Stimulated activated memory B cell treated with anti-CD40 and anti-IgM and Interleukin-4, amounts not matched to agents 10 μg/mL and 1 μg/mL and 100 μg/mL, for 72 hours (primary cell): ENCODE measurements around the gene UBA52.

Experiments
- ATAC-seq: fragments of 150-1000 bp; cut with Tn5 transposase; 2 replicates; pipeline ENCODE4 v1.10.0; 2021
- H3K27ac Mint-ChIP-seq: one replicate; pipeline ENCODE4 v1.8.0; 2022; ENCODE audit warnings: mild to moderate bottlenecking, mixed read lengths
- H3K27me3 Mint-ChIP-seq: one replicate; pipeline ENCODE4 v1.8.0; 2022; ENCODE audit warnings: mixed read lengths
- H3K36me3 Mint-ChIP-seq: one replicate; pipeline ENCODE4 v1.8.0; 2022; ENCODE audit warnings: mixed read lengths
- H3K4me1 Mint-ChIP-seq: one replicate; pipeline ENCODE4 v1.8.0; 2022; ENCODE audit warnings: mixed read lengths
- H3K4me3 Mint-ChIP-seq: one replicate; pipeline ENCODE4 v1.8.0; 2022; ENCODE audit warnings: mild to moderate bottlenecking, moderate library complexity, mixed read lengths
- H3K9me3 Mint-ChIP-seq: one replicate; pipeline ENCODE4 v1.8.0; 2022; ENCODE audit warnings: mixed read lengths

The UBA52 gene

DNA sequence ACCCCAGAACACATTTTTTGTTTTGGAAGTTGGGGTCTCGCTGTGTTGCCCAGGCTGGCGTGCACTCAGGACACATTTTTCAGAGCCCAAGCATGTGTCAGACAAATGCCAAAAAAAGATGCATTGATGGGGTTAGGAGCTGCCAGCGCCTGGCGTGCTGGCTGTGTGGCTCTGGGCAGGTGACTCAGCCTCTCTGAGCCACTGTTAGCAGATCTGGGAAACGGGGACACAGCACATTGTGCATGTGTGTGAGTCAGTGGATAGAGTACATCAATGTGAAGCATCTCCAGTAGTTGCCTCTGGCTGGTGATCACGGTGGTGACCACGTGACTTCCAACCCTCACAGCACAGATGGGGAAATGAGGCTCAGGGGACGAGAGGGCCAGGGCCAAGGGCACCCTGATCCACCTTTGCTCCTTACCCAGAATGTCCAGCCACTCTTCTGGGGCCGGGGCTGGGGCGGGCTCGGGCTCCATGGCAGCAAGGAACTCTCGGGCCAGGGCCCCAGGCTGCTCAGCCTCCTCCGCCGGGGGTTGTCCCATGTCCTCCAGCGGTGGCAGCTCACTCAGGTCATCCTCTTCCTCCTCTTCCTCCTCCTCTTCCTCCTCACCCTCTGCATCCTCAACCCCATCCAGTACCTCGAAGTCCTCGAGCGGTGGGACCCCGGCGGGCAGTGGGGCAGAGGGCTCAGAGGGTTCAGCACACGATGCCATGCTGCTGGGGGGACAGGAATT is 30.2 kb upstream of the UBA52 start:
- Mint-ChIP-seq H3K27ac (no peak overlapping the region), H3K4me1 (peaks cover 24% of the 10 kb centered on the region), H3K27me3 (no peaks in the 10 kb centered on the region), H3K9me3 (peaks cover 3% of the 10 kb centered on the region), H3K36me3 (peaks cover 25% of the 10 kb centered on the region), H3K4me3 (no peak overlapping the region)
- no peak for ATAC-seq

DNA sequence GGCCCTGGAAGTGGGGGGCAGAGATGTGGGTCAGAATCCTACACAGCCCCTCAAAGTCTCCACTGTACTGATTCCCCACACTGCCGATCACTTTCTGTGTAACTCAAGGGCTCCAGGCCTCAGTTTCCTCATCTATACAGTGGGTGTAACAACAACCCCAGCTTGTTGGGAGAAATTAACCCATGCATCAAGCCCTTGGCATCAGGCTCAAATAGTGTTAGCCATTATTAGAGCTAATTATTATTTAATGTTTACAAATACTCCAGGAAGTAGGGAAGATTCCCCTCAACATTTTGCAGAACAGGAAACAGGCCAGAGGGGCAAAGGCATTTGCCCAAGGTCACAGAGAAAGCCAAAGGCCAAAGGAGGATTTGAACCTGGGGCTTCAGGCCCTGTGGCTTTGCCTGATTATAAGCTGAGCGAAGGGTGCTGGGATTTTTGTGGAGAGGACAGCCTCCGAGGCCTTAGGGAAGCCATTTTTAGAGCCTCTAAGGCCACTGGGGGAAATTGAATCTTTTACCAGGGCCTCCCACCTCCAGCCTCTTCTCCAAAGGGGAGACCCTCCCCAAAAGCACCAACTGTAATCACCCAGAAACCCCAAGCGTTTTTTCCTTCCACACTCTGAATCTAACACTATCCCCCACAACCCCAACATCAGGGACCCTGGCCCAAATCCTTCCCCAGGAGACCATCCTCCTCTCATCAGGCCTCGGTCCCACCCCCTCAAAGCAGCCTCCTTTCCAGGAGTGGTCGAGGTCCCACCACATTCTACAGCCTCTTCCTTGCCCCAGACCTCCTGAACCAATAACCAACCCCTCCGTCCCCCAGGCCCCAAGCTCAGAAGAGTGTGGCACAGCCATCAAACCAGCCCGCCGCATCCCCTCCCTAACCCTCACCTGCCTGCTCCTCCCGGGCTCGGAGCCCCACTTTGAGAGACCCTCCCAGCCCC is 29.4 kb upstream of the UBA52 start:
- Mint-ChIP-seq H3K27ac (peak overlapping the region; percentile 95), H3K36me3 (peaks cover 17% of the 10 kb centered on the region), H3K9me3 (no peaks in the 10 kb centered on the region), H3K4me1 (peaks cover 24% of the 10 kb centered on the region), H3K4me3 (peak overlapping the region; percentile 79), H3K27me3 (no peaks in the 10 kb centered on the region)
- ATAC-seq, result no peak

DNA sequence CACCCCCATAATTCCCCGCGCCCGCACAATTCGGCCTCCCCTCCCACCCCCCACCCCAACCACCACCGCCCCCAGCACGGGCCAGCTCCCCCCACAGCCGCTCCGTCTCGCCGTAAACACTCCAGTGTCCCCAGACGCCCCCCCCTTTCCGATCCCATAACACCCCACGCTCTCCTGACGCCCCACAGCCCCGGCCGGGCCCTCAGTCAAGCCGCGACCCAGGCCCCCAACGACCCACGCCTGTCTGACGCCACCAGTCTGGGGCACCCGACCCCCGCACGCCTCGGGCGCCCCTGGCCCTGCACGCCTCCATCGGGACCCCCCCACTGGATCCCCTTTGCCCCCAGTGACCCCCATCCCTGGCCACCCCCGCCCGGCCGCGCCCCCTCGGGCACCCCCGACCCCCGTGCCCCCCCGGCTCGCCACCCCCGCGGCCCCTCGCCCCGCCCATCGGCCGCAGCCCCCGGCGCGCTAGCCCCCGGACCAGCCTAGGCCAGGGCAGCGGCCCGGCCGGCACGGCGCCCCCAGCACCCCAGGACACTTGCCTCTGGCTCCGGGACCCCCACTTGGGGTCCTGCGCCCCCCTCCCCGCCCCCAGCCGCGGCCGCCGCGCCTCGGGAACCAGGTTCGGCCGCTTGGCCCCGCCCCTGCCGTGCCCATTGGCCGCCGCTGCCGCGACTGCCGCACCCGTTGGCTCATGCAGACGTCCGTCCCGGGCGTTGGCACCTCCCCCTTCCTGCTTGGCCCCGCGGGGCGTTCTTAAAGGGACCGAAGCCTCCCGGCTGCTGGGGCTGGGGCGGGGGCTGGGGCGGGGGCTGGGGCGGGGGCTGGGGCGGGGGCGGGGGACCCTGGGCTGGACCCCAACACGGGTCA is 28.5 kb upstream of the UBA52 start, which contains the start of gene FKBP8:
TSS of gene FKBP8 (minus strand) at position 633 of the 873 bp plus-strand sequence. CDS start 1,603 bp downstream, outside the sequence.
- Mint-ChIP-seq H3K27me3 (no peaks in the 10 kb centered on the region), H3K4me1 (peaks cover 24% of the 10 kb centered on the region), H3K4me3 (peak within 1 kb of the TSS; percentile 92), H3K27ac (peak within 1 kb of the TSS; percentile 95), H3K9me3 (no peaks in the 10 kb centered on the region), H3K36me3 (peaks cover 17% of the 10 kb centered on the region)
- ATAC-seq, result peak; percentile 97

DNA sequence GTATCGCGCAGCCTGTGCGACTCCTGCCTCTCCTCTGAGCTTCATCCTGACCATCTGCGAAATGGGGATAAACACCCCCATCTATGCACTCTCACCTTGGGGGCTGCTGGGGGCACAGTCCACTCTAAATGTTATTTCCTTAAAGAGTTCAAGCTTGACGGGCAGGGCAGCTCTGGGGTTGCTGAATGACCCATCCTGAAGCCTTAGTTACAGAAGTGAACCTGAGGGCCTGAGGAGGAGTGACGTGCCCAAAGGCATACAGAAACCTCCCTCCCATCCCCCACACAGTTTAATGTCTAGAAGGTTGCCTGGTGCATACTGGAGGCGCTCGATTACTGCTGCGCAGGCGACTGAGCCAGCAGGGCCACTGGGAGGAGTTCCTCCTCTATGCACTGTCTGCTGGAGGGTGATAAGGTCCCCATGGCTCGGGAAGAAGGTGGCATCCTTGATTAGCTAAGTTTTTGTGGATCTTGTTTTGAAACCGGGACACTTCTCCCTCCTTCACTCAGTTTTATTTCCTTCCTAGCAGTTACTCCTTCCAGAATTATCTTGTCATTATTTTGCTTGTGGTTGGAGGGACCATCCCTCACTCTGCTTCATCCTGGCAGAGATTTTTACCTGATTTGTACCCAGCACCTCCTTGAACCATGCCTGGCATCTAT is 27.7 kb upstream of the UBA52 start:
- peak overlapping the region; percentile 92 for H3K4me3 Mint-ChIP-seq
- peaks cover 24% of the 10 kb centered on the region for H3K4me1 Mint-ChIP-seq
- H3K36me3 Mint-ChIP-seq, result peaks cover 17% of the 10 kb centered on the region
- no peaks in the 10 kb centered on the region for H3K9me3 Mint-ChIP-seq
- ATAC-seq, result peak; percentile 89
- H3K27ac Mint-ChIP-seq, result peak overlapping the region; percentile 95
- H3K27me3 Mint-ChIP-seq, result no peaks in the 10 kb centered on the region

DNA sequence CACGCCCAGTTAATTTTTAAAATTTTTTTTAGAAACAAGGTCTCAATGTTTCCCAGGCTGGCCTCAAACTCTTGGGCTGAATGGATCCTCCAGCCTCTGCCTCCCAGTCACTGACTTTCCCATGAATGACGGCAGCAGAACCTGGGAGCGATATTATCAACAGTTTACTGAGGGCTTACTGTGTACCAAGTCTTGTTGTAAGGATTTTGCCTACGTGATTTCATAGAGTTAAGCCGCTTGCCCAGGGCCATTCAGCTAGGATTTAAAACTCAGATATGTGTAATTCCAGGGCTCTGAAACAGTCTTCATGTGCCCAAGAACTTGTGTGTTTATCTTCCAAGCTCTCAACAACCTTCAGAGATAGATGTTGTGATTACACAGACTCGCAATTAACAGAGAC is 20.0 kb upstream of the UBA52 start:
- H3K27ac Mint-ChIP-seq, result no peak overlapping the region

DNA sequence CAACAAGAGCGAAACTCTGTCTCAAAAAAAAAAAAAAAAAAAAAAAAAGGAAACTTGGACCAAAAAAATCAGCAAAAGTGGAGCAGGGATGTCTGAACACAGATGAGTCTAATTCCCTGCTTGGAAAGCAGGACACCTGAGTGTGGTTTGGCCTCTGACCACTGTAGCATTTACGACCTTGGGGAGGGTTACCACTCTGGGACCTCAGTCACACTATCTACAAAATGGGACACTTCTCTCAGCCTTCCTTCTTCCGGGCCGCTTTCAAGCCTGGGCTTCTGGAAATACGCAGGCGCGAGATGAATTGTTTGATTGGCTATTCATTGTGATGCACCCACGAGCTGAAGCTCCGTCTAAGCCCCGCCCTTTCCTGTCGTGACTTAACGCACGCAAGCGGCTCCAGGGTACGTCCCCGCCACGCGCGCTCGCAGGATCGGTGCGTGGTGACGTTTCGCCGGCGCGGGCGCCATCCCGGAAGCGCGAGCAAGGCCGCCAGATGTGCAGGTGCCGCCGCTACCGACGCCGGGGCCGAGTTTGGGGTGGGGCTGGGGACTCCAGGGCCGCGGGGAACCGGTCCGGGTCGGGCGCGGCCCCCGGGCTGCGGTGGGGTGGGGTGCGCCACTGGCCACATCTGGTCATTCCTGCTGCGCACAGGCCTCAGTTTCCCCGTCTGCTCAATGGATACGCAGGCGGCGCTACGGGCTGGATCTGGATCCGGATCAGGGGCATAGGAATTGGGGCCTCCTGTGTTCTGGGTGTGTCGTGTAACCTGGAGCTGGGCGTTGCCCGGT is 14.1 kb upstream of the UBA52 start, which contains the start of gene KXD1:
TSS of gene KXD1 (plus strand) at position 460 of the 791 bp plus-strand sequence. CDS start 4,187 bp downstream, outside the sequence.
- ATAC-seq, result peak; percentile 100
- H3K4me3 Mint-ChIP-seq, result peak within 1 kb of the TSS; percentile 91
- peaks cover 34% of the 10 kb centered on the region for H3K4me1 Mint-ChIP-seq
- H3K9me3 Mint-ChIP-seq, result no peaks in the 10 kb centered on the region
- H3K27me3 Mint-ChIP-seq, result no peaks in the 10 kb centered on the region
- peaks cover 12% of the 10 kb centered on the region for H3K36me3 Mint-ChIP-seq
- H3K27ac Mint-ChIP-seq, result peak within 1 kb of the TSS; percentile 95

More for the DNA sequence above, 20.0 kb upstream of the UBA52 start:
- H3K4me1 Mint-ChIP-seq, result no peaks in the 10 kb centered on the region
- no peaks in the 10 kb centered on the region for H3K27me3 Mint-ChIP-seq
- no peaks in the 10 kb centered on the region for H3K9me3 Mint-ChIP-seq
- H3K4me3 Mint-ChIP-seq, result no peak overlapping the region
- ATAC-seq, result no peak
- no peaks in the 10 kb centered on the region for H3K36me3 Mint-ChIP-seq

DNA sequence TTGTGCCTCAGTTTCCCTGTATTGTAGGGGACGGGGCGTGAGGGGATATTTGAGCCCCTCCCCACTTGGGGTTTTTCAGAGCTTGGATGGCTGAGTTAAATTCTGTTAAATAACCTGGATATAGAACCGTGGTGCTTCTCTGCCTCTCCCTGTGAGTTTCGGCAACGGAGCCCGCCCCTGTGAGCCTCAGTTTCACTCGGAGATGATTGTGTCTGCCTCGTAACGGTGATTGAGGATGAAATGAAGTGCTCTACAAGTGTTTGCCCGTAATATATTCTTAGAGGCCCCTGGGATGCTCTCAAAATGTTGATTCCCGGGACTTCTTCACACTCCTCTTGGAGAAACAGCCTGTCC is 13.5 kb upstream of the UBA52 start:
- ATAC-seq, result no peak
- Mint-ChIP-seq H3K4me3 (peak overlapping the region; percentile 91), H3K9me3 (no peaks in the 10 kb centered on the region), H3K27me3 (no peaks in the 10 kb centered on the region), H3K27ac (peak overlapping the region; percentile 95), H3K4me1 (peaks cover 34% of the 10 kb centered on the region), H3K36me3 (peaks cover 16% of the 10 kb centered on the region)

DNA sequence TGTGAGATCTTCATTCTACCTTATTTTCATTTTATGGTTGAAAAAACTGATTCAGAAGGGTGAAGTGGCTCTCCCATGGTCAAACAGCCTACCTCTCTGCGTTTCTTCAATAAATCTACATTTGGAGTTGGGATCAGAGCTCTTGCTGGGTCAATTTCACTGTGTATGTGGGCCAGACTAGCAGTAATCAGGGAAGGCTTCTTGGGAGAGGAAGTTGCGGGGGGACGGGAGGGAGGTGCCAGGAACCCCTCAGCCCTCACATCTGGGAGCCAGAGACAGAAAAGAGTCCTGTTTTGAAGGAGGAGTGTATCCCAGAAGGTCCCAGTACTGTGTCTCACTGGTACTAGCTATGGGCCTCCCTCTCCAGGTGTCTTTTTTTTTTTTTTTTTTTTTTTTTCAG is 13.1 kb upstream of the UBA52 start:
- Mint-ChIP-seq H3K36me3 (peaks cover 21% of the 10 kb centered on the region), H3K4me1 (peaks cover 34% of the 10 kb centered on the region), H3K9me3 (no peaks in the 10 kb centered on the region)

DNA sequence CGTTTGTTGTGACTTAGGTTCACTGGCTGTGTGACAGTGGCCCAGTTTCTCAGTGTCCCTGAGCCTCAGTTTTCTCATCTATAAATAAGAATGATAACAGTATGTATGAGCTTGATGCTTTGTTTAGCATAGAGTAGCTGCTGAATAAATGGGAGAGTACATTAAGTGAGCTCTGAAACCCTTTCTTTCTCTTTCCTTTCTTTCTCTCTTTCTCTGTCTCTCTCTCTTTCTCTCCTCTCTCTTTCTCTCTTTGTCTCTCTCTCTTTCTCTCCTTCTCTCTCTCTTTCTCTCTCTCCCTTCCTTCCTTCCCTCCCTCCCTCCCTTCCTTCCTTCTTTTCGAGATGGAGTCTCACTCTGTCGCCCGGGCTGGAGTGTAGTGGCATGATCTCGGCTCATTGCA is 12.0 kb upstream of the UBA52 start:
- H3K27me3 Mint-ChIP-seq, result no peaks in the 10 kb centered on the region
- peak overlapping the region; percentile 16 for H3K4me3 Mint-ChIP-seq

More for the DNA sequence above, 13.1 kb upstream of the UBA52 start:
- H3K27ac Mint-ChIP-seq, result peak overlapping the region; percentile 95
- ATAC-seq, result no peak
- no peaks in the 10 kb centered on the region for H3K27me3 Mint-ChIP-seq
- H3K4me3 Mint-ChIP-seq, result peak overlapping the region; percentile 91

DNA sequence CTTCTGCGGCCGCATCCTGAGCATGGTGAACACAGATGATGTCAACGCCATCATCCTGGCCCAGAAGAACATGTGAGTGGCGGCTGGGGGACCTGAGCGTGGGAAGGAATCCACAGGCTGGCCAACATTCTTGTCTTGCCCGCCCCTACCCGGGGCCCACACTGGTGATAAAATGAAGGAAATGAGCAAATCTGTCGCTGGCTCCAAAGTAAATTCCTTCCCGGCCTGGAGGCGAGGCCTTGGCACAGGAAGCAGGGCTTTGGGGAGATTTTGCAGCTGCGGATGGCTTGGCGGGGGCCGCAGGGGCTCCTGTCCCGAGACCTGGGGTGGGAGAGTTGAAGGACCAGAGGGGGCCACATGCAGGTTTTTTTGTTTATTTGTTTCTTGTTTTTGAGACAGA is 9.6 kb upstream of the UBA52 start:
- peaks cover 34% of the 10 kb centered on the region for H3K4me1 Mint-ChIP-seq
- peaks cover 42% of the 10 kb centered on the region for H3K36me3 Mint-ChIP-seq
- no peak overlapping the region for H3K27ac Mint-ChIP-seq
- H3K4me3 Mint-ChIP-seq, result no peak overlapping the region
- H3K27me3 Mint-ChIP-seq, result no peaks in the 10 kb centered on the region
- ATAC-seq, result no peak
- no peaks in the 10 kb centered on the region for H3K9me3 Mint-ChIP-seq

More for the DNA sequence above, 12.0 kb upstream of the UBA52 start:
- peak overlapping the region; percentile 64 for H3K27ac Mint-ChIP-seq
- H3K4me1 Mint-ChIP-seq, result peaks cover 34% of the 10 kb centered on the region
- H3K36me3 Mint-ChIP-seq, result peaks cover 32% of the 10 kb centered on the region
- ATAC-seq, result no peak
- H3K9me3 Mint-ChIP-seq, result no peaks in the 10 kb centered on the region

DNA sequence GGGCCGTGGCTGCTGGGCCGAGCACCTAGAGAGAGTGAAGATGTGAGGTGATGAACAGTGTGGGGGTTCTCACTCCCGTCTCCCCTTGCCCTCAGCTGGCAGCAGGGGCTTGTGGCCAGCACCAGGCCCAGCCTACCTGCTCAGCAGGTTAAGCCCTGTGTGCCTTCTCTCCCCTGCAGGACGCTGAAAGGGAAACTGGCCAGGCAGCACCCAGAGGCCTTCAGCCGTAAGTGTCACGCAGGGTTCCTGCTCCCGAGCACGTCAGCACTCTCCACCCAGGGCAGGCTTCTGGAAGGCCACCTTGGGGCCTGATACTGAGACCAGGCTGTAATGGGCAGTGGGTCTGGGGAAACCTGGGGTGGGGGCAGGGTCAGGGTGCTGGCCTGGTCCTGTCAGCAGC is 4.7 kb upstream of the UBA52 start:
- H3K4me1 Mint-ChIP-seq, result peaks cover under 1% of the 10 kb centered on the region
- H3K27me3 Mint-ChIP-seq, result no peaks in the 10 kb centered on the region
- no peaks in the 10 kb centered on the region for H3K9me3 Mint-ChIP-seq
- ATAC-seq, result no peak
- H3K4me3 Mint-ChIP-seq, result no peak overlapping the region
- H3K27ac Mint-ChIP-seq, result no peak overlapping the region
- peaks cover 56% of the 10 kb centered on the region for H3K36me3 Mint-ChIP-seq

DNA sequence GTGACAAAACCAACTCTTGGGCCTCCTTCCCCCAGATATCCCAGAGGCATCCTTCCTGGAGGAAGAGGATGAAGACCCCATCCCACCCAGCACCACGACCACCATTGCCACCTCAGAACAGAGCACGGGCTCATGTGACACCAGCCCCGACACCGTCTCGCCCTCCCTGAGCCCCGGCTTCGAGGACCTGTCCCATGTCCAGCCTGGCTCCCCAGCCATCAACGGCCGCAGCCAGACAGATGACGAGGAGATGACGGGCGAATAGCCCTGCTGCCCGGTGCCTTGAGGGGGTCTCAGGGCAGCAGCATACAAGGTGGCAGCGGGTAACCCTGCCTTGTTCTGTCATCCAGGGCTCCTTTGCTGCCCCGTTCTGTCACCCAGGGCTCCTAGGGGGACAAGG is 3.3 kb upstream of the UBA52 start:
- H3K36me3 Mint-ChIP-seq, result peaks cover 58% of the 10 kb centered on the region
- H3K27ac Mint-ChIP-seq, result no peak overlapping the region
- ATAC-seq, result no peak
- H3K9me3 Mint-ChIP-seq, result no peaks in the 10 kb centered on the region
- peaks cover 12% of the 10 kb centered on the region for H3K4me1 Mint-ChIP-seq
- H3K4me3 Mint-ChIP-seq, result no peak overlapping the region
- H3K27me3 Mint-ChIP-seq, result no peaks in the 10 kb centered on the region

DNA sequence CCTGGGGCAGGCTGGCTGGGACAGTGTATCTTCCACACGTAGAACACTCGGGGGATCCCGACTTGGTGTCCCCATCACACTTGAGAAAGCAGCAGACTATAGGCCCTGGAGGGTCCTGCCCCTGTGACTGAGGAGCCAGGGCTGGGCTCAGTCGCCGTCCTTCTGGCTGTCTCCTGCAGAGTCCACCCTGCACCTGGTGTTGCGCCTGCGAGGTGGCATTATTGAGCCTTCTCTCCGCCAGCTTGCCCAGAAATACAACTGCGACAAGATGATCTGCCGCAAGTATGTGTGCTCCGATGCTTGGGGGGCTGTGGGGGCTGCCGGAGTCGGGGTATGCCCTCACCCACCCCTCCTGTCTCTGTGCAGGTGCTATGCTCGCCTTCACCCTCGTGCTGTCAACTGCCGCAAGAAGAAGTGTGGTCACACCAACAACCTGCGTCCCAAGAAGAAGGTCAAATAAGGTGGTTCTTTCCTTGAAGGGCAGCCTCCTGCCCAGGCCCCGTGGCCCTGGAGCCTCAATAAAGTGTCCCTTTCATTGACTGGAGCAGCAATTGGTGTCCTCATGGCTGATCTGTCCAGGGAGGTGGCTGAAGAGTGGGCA is 3.1 kb downstream of the UBA52 start:
- Mint-ChIP-seq H3K36me3 (peaks cover 60% of the 10 kb centered on the region), H3K4me3 (no peak overlapping the region), H3K27ac (no peak overlapping the region), H3K9me3 (no peaks in the 10 kb centered on the region), H3K27me3 (no peaks in the 10 kb centered on the region), H3K4me1 (peaks cover 26% of the 10 kb centered on the region)
- ATAC-seq, result no peak
